GM18505 (cell line): ENCODE results near the gene IL16.
"Not testable (repeated sequence)": the region's sequence is repeated elsewhere in the genome, so short reads cannot be mapped to it uniquely, and the experiment has no call there.

Experiments
- ATAC-seq: cut with Tn5 transposase; IDR thresholded peaks from one replicate; pipeline ENCODE4 v1.9.1; 2021; ENCODE audit not compliant: unreplicated experiment
- POLR2A ChIP-seq: IDR thresholded peaks from 4 replicates; pipeline ENCODE4 v1.6.1; 2011; ENCODE audit warnings: borderline replicate concordance; ENCODE audit not compliant: insufficient read depth, insufficient read length; ENCODE audit errors: extremely low read depth

IL16 gene

GRCh38 chr15:81199031-81199779 lies 2.5 kb downstream of the IL16 start:
- TF ChIP-seq POLR2A: no peak
- no peak for ATAC-seq

- no peak for ATAC-seq
- TF ChIP-seq POLR2A: no peak
Observed at GRCh38 chr15:81206018-81206417, 9.3 kb downstream of the IL16 start.

- ATAC-seq: not testable (repeated sequence)
Observed at GRCh38 chr15:81207987-81208386, 11.3 kb downstream of the IL16 start.

- no peak for TF ChIP-seq POLR2A
- ATAC-seq: no peak
Observed at GRCh38 chr15:81209635-81210034, 13.0 kb downstream of the IL16 start.

GRCh38 chr15:81211376-81211775 lies 14.7 kb downstream of the IL16 start:
- no peak for TF ChIP-seq POLR2A
- no peak for ATAC-seq

- no peak for ATAC-seq
- TF ChIP-seq POLR2A: no peak
Observed at GRCh38 chr15:81213982-81214381, 17.3 kb downstream of the IL16 start.

- TF ChIP-seq POLR2A: no peak
- no peak for ATAC-seq
Observed at GRCh38 chr15:81215531-81215930, 18.9 kb downstream of the IL16 start.

GRCh38 chr15:81215983-81216382 lies 19.3 kb downstream of the IL16 start:
- no peak for ATAC-seq
- no peak for TF ChIP-seq POLR2A

- ATAC-seq: no peak
- no peak for TF ChIP-seq POLR2A
Observed at GRCh38 chr15:81216422-81216821, 19.7 kb downstream of the IL16 start.

GRCh38 chr15:81221449-81221848 lies 24.8 kb downstream of the IL16 start:
- no peak for ATAC-seq
- TF ChIP-seq POLR2A: no peak

GRCh38 chr15:81222007-81222406 lies 25.3 kb downstream of the IL16 start:
- TF ChIP-seq POLR2A: no peak
- no peak for ATAC-seq

- TF ChIP-seq POLR2A: no peak
- ATAC-seq: no peak
Observed at GRCh38 chr15:81223346-81223971, 26.8 kb downstream of the IL16 start.

GRCh38 chr15:81224232-81224631 lies 27.6 kb downstream of the IL16 start:
- no peak for ATAC-seq
- no peak for TF ChIP-seq POLR2A

GRCh38 chr15:81225161-81225671 lies 28.5 kb downstream of the IL16 start:
- no peak for TF ChIP-seq POLR2A
- ATAC-seq: no peak
